ENCODE measurements around the gene COL6A2. TPM values are rescaled to one million over a fixed set of nuclear protein-coding genes. Genes with fewer than 3 reads are reported as not detected.

Gene COL6A2
- total RNA-seq, result 100 to 1,000 TPM; 249 to 252 TPM

GRCh38 chr21:46097336-46098293 lies at the start of gene COL6A2:
Gene COL6A2, plus strand, starts transcription at chr21:46098112.
- DNase-seq (ENCODE audit: low spot score), result peak; percentile 61
- Histone ChIP-seq H3K27ac (peak within 1 kb of the TSS; percentile 91 to 93), H3K9me3 (peaks cover 0 to 7% of the 10 kb centered on the region in 2 donors), H3K36me3 (no peaks in the 10 kb centered on the region), H3K4me3 (peak within 1 kb of the TSS; percentile 74 to 88), H3K27me3 (no peaks in the 10 kb centered on the region), H3K4me1 (peaks cover 0 to 10% of the 10 kb centered on the region in 2 donors)
- TF ChIP-seq, protein P1, sequence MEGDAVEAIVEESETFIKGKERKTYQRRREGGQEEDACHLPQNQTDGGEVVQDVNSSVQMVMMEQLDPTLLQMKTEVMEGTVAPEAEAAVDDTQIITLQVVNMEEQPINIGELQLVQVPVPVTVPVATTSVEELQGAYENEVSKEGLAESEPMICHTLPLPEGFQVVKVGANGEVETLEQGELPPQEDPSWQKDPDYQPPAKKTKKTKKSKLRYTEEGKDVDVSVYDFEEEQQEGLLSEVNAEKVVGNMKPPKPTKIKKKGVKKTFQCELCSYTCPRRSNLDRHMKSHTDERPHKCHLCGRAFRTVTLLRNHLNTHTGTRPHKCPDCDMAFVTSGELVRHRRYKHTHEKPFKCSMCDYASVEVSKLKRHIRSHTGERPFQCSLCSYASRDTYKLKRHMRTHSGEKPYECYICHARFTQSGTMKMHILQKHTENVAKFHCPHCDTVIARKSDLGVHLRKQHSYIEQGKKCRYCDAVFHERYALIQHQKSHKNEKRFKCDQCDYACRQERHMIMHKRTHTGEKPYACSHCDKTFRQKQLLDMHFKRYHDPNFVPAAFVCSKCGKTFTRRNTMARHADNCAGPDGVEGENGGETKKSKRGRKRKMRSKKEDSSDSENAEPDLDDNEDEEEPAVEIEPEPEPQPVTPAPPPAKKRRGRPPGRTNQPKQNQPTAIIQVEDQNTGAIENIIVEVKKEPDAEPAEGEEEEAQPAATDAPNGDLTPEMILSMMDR (IDR thresholded peaks at IDR 0.05), result peak; percentile 23 to 69

- H3K27ac ChIP-seq, result peak overlapping the region; percentile 73 to 88
- H3K4me3 ChIP-seq, result no peak overlapping the region
- TF ChIP-seq, protein P1 (IDR thresholded peaks at IDR 0.05), result no peak
- peak; percentile 95 for DNase-seq (ENCODE audit: low spot score)
- H3K36me3 ChIP-seq, result no peaks in the 10 kb centered on the region
- no peaks in the 10 kb centered on the region for H3K9me3 ChIP-seq
- peaks cover 0 to 22% of the 10 kb centered on the region in 2 donors for H3K4me1 ChIP-seq
- H3K27me3 ChIP-seq, result no peaks in the 10 kb centered on the region
Measured at GRCh38 chr21:46048926-46049889, 48.7 kb upstream of the COL6A2 start.

- TF ChIP-seq, protein P1 (IDR thresholded peaks at IDR 0.05), result no peak
- no peaks in the 10 kb centered on the region for H3K36me3 ChIP-seq
- no peak overlapping the region for H3K4me3 ChIP-seq
- no peaks in the 10 kb centered on the region for H3K27me3 ChIP-seq
- peak overlapping the region; percentile 73 to 88 for H3K27ac ChIP-seq
- H3K4me1 ChIP-seq, result peaks cover 0 to 29% of the 10 kb centered on the region in 2 donors
- no peaks in the 10 kb centered on the region for H3K9me3 ChIP-seq
- DNase-seq (ENCODE audit: low spot score), result peak; percentile 56
Measured at GRCh38 chr21:46049890-46050667, 47.8 kb upstream of the COL6A2 start.

DNA sequence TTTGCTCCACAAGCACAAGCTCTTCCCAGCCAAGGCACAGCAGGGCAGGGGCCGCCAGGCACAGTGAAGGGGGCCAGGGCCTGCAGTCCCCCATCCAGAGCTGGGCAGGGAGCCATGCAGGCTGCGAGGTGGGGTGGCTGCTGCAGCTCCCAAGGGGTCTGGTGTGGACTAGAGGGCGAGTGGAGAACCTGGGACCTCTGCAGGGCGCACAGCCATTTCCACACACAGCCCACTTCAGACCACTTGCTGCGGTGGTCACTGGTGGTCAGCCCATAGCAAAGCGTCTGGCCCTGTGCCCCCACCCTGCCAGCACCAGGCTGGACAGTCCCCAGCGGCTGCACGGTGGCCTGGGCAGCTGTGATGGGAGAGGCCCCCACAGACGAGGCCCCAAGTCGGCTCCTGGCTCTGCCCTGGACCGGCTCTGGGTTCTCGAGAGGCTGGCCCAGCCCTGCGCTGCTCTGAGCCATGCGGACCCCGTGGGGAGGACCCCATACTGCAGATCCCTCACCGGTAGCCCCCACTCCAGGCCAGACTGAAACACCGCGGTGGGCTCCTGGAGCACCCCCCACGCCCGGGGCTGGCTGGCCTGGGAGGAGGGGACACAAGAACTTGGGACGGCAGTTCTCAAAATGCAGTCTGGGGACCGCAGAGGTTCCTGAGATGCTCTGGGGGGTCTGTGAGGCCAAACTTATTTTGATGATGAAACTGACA lies 47.1 kb upstream of the COL6A2 start:
- Histone ChIP-seq H3K36me3 (no peaks in the 10 kb centered on the region), H3K27ac (peak overlapping the region; percentile 73 to 88), H3K4me3 (no peak overlapping the region), H3K27me3 (no peaks in the 10 kb centered on the region), H3K9me3 (no peaks in the 10 kb centered on the region), H3K4me1 (peaks cover 0 to 37% of the 10 kb centered on the region in 2 donors)
- peak; percentile 55 for DNase-seq (ENCODE audit: low spot score)
- TF ChIP-seq, protein P1 (IDR thresholded peaks at IDR 0.05), result no peak
